Measurements from ENCODE around the gene ZNF514. TPM values are rescaled to one million over a fixed set of nuclear protein-coding genes. Genes with fewer than 3 reads are reported as not detected.

Gene ZNF514
- total RNA-seq, 4 donors from 2014 or later, result 13.3 to 38.4 (median 23.7) TPM

- H3K27me3 ChIP-seq, result no peaks in the 10 kb centered on the region
- H3K36me3 ChIP-seq, result no peaks in the 10 kb centered on the region
- TF ChIP-seq POLR2A (IDR thresholded peaks at IDR 0.05), result no peak
- TF ChIP-seq, protein P1, sequence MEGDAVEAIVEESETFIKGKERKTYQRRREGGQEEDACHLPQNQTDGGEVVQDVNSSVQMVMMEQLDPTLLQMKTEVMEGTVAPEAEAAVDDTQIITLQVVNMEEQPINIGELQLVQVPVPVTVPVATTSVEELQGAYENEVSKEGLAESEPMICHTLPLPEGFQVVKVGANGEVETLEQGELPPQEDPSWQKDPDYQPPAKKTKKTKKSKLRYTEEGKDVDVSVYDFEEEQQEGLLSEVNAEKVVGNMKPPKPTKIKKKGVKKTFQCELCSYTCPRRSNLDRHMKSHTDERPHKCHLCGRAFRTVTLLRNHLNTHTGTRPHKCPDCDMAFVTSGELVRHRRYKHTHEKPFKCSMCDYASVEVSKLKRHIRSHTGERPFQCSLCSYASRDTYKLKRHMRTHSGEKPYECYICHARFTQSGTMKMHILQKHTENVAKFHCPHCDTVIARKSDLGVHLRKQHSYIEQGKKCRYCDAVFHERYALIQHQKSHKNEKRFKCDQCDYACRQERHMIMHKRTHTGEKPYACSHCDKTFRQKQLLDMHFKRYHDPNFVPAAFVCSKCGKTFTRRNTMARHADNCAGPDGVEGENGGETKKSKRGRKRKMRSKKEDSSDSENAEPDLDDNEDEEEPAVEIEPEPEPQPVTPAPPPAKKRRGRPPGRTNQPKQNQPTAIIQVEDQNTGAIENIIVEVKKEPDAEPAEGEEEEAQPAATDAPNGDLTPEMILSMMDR (IDR thresholded peaks at IDR 0.05), result no peak
- peaks cover 0 to 17% of the 10 kb centered on the region in 2 donors for H3K9me3 ChIP-seq
- no peak for DNase-seq
- intact Hi-C loops (cut with DNase I; ENCODE audit: low total_unique reads), result no loop called here
- H3K4me3 ChIP-seq, result no peak overlapping the region
- H3K4me1 ChIP-seq, result no peaks in the 10 kb centered on the region
- no peak overlapping the region for H3K27ac ChIP-seq
Observed at GRCh38 chr2:95143838-95144237, 15.8 kb downstream of the ZNF514 start.

- peaks cover 0 to 5% of the 10 kb centered on the region in 2 donors for H3K9me3 ChIP-seq
- DNase-seq, result no peak
- no peak overlapping the region for H3K27ac ChIP-seq
- H3K4me1 ChIP-seq, result no peaks in the 10 kb centered on the region
- intact Hi-C loops (cut with DNase I; ENCODE audit: low total_unique reads), result no loop called here
- TF ChIP-seq, protein P1 (IDR thresholded peaks at IDR 0.05), result no peak
- TF ChIP-seq POLR2A (IDR thresholded peaks at IDR 0.05), result no peak
- no peaks in the 10 kb centered on the region for H3K27me3 ChIP-seq
- H3K4me3 ChIP-seq, result no peak overlapping the region
- no peaks in the 10 kb centered on the region for H3K36me3 ChIP-seq
Observed at GRCh38 chr2:95138702-95139101, 20.9 kb downstream of the ZNF514 start.

DNA sequence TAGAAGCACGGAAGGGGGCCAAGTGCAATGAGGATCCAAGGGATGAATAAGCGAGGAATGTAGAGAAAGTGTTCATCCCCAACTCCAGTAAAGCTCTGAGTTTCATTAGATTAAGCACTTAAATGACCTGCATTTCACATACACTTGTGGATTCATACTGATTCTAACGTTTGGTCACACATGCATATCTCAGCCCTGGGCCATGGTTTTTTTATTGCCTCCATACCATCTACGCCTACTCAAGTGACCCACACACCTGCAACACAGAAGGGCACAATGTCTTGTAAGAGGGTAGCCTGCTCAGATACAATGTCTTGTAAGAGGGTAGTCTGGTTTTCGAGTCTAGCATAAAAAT, 37.5 kb downstream of the ZNF514 start:
- TF ChIP-seq, protein P1 (IDR thresholded peaks at IDR 0.05), result no peak
- no peak for TF ChIP-seq POLR2A (IDR thresholded peaks at IDR 0.05)
- intact Hi-C loops (cut with DNase I; ENCODE audit: low total_unique reads), result no loop called here
- Histone ChIP-seq H3K4me3 (peak overlapping the region; percentile 74 to 88), H3K27ac (peak overlapping the region; percentile 86 to 93), H3K36me3 (no peaks in the 10 kb centered on the region), H3K9me3 (no peaks in the 10 kb centered on the region), H3K27me3 (no peaks in the 10 kb centered on the region), H3K4me1 (no peaks in the 10 kb centered on the region)
- no peak for DNase-seq

DNA sequence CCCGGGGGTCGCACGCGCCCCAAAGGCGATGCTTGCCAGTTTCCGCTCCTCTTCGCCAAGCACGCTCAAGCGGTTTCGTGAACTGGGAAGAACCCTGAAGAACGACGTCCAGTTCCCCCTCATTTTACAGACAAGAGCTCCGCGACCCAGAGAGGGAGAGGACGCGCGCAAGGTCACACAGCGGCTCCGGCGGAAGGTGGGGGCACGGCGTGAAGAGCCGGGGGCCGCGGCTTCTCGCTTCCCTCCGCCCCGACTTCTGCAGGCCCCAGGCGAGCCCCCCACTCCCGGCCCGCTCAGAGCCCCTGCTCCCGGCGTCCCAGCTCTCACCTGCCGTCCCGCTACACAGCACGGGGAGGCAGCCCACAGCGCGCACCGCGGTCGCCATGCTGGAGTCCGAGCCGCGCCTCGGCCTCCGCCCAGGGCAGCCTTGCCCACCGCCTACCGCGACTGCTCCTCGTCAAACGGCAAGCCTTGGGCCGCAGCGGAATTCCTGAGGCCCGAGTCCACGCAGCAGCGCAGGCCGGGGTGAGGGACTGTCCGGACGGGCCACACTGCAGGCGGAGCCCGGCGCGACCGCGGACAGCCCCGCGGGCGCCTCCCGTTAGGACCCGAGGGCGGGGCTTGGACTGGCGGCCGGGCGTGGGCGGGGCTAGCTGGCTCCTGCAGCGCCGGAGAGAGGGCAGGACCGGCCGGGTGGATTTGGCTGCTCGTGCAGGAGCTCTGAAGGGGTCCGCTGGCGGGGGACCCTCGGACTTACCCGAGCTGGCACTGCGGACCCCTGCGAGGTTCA, 38.0 kb downstream of the ZNF514 start, which contains the start of gene MRPS5:
Gene MRPS5 (minus strand): TSS at position 402 of the 790 bp plus-strand sequence. CDS start 17 bp downstream, at position 385.
- TF ChIP-seq POLR2A (IDR thresholded peaks at IDR 0.05), result peak; percentile 44 to 65
- TF ChIP-seq, protein P1 (IDR thresholded peaks at IDR 0.05), result peak in 1 of 4 experiments; percentile 18
- peak; percentile 75 to 89 for DNase-seq
- Histone ChIP-seq H3K27me3 (no peaks in the 10 kb centered on the region), H3K27ac (peak within 1 kb of the TSS; percentile 86 to 93), H3K4me1 (no peaks in the 10 kb centered on the region), H3K36me3 (no peaks in the 10 kb centered on the region), H3K4me3 (peak within 1 kb of the TSS; percentile 74 to 88), H3K9me3 (no peaks in the 10 kb centered on the region)
- intact Hi-C loops (cut with DNase I; ENCODE audit: low total_unique reads), result no loop called here

DNA sequence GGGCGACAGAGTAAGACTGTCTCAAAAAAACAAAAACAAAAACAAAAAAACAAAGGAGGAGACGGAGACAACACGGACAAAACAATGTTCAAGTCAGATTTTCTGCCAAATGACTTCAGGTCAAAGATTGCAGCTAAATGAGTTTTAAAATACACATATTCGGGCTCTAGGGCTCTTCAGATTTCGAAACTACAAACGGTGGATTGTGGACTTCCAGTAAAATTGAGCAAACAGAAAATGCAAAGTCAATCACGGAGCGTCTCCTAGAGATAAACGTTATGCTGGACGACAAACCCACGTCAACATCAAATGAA, 38.6 kb downstream of the ZNF514 start:
- no peaks in the 10 kb centered on the region for H3K9me3 ChIP-seq
- peak overlapping the region; percentile 74 to 88 for H3K4me3 ChIP-seq
- no peaks in the 10 kb centered on the region for H3K4me1 ChIP-seq
- TF ChIP-seq, protein P1 (IDR thresholded peaks at IDR 0.05), result no peak
- TF ChIP-seq POLR2A (IDR thresholded peaks at IDR 0.05), result no peak
- H3K27me3 ChIP-seq, result no peaks in the 10 kb centered on the region
- no peak for DNase-seq
- H3K27ac ChIP-seq, result peak overlapping the region; percentile 86 to 93
- H3K36me3 ChIP-seq, result no peaks in the 10 kb centered on the region
- intact Hi-C loops (cut with DNase I; ENCODE audit: low total_unique reads), result no loop called here

Data from uterus (tissue), 4 donors.